ENCODE measurements around the gene RABGAP1. TPM values are rescaled to one million over a fixed set of nuclear protein-coding genes. Genes with fewer than 3 reads are reported as not detected.
A peak's percentile ranks its signal among the peaks of the same experiment; 100 is the strongest.

RABGAP1 gene
- total RNA-seq, 3 donors from 2014 or later, result 49.1 to 93.4 (median 77.7) TPM

DNA sequence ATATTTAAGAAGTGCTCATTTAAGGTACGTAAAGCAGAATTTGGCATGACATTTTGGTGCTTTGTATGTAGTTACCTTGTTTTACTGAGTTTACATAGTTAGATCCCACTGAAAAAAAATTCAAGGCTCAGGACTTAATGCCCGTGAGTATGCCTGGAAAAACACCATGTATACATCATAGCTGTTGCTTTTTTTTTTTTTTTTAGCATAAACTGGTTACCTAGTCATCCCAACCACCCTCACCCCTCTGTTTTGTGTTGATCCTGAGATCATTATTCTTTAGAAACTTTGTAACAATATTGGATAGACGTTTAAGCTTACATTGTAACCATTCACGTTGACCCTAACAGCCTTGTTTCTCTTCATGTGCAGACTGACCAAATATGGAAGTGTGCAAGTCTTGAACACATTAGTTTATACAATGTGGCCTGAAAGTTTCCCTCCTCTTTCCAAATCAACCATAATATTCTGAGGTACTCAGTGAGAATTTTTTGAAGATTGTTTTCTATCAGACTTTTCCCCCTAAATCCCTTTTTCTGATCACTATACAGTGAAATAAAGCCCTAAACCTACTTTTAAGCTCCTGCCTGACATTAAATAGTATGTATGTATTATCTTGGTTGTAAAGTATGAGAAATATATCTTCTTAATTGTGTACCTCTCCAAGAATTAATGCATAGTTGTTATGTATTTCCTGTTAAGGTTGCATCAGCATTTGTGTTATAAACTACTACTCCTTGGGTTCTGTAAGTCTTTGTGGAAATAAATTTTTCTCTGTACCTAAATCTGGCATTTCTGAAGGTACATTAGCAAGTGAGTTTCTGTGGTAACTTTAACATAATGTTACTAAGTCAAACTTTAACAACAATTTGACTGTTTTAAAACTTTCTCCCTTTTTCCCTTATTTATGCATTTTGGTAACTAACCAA is 4.4 kb downstream of the RABGAP1 start:
- DNase-seq (ENCODE audit: low spot score in 2 of 2), result no peak
- Histone ChIP-seq H3K4me3 (no peak overlapping the region), H3K9me3 (no peaks in the 10 kb centered on the region), H3K36me3 (no peaks in the 10 kb centered on the region), H3K4me1 (no peaks in the 10 kb centered on the region), H3K27ac (no peak overlapping the region), H3K27me3 (no peaks in the 10 kb centered on the region)
- intact Hi-C loops (cut with DNase I; ENCODE audit: low total_unique reads), result no loop called here
- TF ChIP-seq POLR2A (IDR thresholded peaks at IDR 0.05), result no peak
- TF ChIP-seq, protein P1, sequence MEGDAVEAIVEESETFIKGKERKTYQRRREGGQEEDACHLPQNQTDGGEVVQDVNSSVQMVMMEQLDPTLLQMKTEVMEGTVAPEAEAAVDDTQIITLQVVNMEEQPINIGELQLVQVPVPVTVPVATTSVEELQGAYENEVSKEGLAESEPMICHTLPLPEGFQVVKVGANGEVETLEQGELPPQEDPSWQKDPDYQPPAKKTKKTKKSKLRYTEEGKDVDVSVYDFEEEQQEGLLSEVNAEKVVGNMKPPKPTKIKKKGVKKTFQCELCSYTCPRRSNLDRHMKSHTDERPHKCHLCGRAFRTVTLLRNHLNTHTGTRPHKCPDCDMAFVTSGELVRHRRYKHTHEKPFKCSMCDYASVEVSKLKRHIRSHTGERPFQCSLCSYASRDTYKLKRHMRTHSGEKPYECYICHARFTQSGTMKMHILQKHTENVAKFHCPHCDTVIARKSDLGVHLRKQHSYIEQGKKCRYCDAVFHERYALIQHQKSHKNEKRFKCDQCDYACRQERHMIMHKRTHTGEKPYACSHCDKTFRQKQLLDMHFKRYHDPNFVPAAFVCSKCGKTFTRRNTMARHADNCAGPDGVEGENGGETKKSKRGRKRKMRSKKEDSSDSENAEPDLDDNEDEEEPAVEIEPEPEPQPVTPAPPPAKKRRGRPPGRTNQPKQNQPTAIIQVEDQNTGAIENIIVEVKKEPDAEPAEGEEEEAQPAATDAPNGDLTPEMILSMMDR (IDR thresholded peaks at IDR 0.05), result no peak
- no peak for TF ChIP-seq POLR2AphosphoS5 (IDR thresholded peaks at IDR 0.05)

DNA sequence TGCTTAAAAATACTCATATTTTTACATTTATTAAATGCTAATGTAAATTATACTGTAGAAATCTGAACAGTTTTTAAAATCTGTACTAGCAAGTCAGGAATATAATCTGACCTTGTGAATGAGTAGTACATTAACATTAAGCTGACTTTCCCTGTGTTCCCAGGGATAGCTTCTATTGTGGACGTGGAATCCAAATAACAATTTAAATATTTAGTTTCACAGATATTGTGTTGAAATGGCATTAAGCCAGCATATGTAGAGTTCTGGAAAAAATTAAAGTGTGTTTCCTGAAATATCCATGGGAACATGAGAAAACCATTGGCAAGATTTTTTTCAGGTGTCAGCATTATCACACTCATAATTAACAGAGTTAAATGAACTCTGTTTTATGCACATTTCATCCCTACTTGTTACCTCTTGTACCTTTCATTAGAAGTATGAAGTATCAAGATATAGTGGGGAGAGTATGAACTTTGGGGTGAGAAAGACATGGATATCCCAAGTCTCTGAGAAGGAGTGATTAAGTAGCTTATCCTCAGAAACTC is 5.7 kb downstream of the RABGAP1 start:
- TF ChIP-seq POLR2A (IDR thresholded peaks at IDR 0.05) (no peak), POLR2AphosphoS5 (IDR thresholded peaks at IDR 0.05) (no peak)
- TF ChIP-seq, protein P1 (IDR thresholded peaks at IDR 0.05), result no peak
- intact Hi-C loops (cut with DNase I; ENCODE audit: low total_unique reads), result no loop called here
- H3K4me1 ChIP-seq, result no peaks in the 10 kb centered on the region
- H3K27me3 ChIP-seq, result no peaks in the 10 kb centered on the region
- no peak overlapping the region for H3K27ac ChIP-seq
- no peaks in the 10 kb centered on the region for H3K36me3 ChIP-seq
- no peaks in the 10 kb centered on the region for H3K9me3 ChIP-seq
- no peak overlapping the region for H3K4me3 ChIP-seq
- DNase-seq (ENCODE audit: low spot score in 2 of 2), result no peak

DNA sequence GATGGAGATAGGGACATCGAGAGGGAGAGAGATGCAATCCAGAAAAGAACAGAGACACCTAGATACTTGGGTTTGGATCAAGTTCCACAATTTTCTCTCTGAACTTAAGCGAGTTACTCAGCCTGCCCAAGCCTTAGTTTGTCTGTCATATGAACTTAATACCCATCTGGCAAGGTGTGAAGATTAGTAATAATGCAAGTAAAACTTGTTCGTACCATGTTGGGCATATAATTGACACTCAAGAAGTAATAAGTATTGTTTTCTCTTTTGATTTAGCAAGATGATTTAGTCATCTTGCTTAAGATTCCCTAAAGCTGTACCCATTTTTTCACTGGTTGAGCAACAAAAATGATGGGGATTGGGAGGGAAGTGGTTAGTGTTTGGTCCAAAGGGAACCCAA is 7.5 kb downstream of the RABGAP1 start:
- Histone ChIP-seq H3K9me3 (no peaks in the 10 kb centered on the region), H3K4me3 (peak overlapping the region in 1 of 3 donors; percentile 27), H3K27ac (peak overlapping the region in 1 of 2 donors; percentile 33), H3K36me3 (no peaks in the 10 kb centered on the region), H3K27me3 (no peaks in the 10 kb centered on the region), H3K4me1 (no peaks in the 10 kb centered on the region)
- no peak for TF ChIP-seq POLR2A (IDR thresholded peaks at IDR 0.05)
- no peak for DNase-seq (ENCODE audit: low spot score in 2 of 2)
- intact Hi-C loops (cut with DNase I; ENCODE audit: low total_unique reads), result no loop called here

DNA sequence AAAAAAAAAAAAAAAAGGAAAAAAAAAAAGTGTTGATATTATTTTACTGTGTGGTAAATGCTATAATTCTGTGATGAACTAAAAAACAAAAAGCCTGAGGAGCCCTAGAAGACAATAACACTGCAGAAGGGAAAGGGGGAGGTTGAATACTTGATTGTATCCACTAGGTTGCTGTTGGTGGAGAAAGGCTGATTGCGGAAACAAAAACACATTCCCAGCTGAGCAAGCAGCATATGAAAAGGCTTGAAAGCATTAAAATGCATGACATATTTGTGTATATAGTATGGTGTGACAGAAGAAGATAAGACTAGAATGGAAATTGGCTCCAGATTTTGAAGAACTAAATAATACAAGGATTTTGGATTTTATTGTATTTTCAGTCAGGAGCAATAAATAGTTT is 8.9 kb downstream of the RABGAP1 start:
- no peaks in the 10 kb centered on the region for H3K36me3 ChIP-seq
- H3K27ac ChIP-seq, result no peak overlapping the region
- TF ChIP-seq POLR2AphosphoS5 (IDR thresholded peaks at IDR 0.05) (no peak), POLR2A (IDR thresholded peaks at IDR 0.05) (no peak)
- TF ChIP-seq, protein P1 (IDR thresholded peaks at IDR 0.05), result no peak
- intact Hi-C loops (cut with DNase I; ENCODE audit: low total_unique reads), result no loop called here
- H3K4me1 ChIP-seq, result peaks cover 0 to 13% of the 10 kb centered on the region in 2 donors
- no peaks in the 10 kb centered on the region for H3K27me3 ChIP-seq
- no peaks in the 10 kb centered on the region for H3K9me3 ChIP-seq
- DNase-seq (ENCODE audit: low spot score in 2 of 2), result no peak
- no peak overlapping the region for H3K4me3 ChIP-seq

DNA sequence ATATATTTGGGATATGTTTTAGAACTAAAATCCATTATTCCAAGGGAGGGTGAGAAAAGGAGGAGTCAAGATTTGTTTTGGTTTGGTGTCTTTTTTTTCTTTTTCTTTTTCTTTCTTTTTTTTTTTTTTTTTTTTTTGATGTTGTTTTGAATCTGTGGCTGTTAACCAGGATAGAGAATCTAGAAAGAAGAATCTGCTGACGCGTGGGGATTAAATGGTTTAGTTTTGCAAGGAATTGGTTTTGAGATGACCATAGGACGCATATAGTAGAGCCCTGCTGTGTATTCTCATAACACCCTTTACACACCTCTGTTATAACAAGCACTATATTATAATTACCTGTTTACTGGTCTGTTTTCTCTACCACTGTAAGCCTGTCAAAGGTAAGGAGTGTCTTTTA is 9.4 kb downstream of the RABGAP1 start:
- H3K9me3 ChIP-seq, result no peaks in the 10 kb centered on the region
- H3K4me3 ChIP-seq, result no peak overlapping the region
- H3K36me3 ChIP-seq, result no peaks in the 10 kb centered on the region
- no peak for DNase-seq (ENCODE audit: low spot score in 2 of 2)
- intact Hi-C loops (cut with DNase I; ENCODE audit: low total_unique reads), result no loop called here
- peaks cover 0 to 13% of the 10 kb centered on the region in 2 donors for H3K4me1 ChIP-seq
- no peak overlapping the region for H3K27ac ChIP-seq
- TF ChIP-seq POLR2A (IDR thresholded peaks at IDR 0.05) (no peak), POLR2AphosphoS5 (IDR thresholded peaks at IDR 0.05) (no peak)
- TF ChIP-seq, protein P1 (IDR thresholded peaks at IDR 0.05), result no peak
- no peaks in the 10 kb centered on the region for H3K27me3 ChIP-seq
